COR-L47 (cell line): ENCODE data around the gene CEP131.
"Not testable (repeated sequence)": the region's sequence is repeated elsewhere in the genome, so short reads cannot be mapped to it uniquely, and the experiment has no call there.

Source experiments
- DNase-seq: peaks from one replicate; lab custom pipeline; 2025; lab: John Stamatoyannopoulos, UW

The CEP131 gene

GRCh38 chr17:81152288-81152828, 70.4 kb downstream of the CEP131 start:
- no peak for DNase-seq

DNA sequence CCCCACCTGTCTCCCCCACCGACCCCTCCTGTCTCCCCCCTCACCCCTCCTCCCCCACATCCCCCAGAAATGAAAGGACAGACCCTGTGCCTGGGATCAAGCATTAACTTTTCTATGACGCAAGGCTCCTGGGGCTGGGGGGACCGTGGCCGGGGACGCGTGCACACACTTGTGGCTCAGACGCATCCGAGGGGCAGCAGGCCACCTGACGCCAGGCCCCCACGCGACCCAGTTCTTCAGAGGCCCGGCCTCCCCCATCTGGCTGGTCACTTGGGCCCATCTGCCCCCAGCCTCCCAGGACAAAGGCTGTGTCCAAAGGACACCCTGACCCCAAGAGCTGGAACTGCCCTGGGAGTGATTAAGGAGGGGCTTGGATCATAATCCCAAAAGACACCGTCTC, 71.5 kb downstream of the CEP131 start:
- DNase-seq = no peak

DNA sequence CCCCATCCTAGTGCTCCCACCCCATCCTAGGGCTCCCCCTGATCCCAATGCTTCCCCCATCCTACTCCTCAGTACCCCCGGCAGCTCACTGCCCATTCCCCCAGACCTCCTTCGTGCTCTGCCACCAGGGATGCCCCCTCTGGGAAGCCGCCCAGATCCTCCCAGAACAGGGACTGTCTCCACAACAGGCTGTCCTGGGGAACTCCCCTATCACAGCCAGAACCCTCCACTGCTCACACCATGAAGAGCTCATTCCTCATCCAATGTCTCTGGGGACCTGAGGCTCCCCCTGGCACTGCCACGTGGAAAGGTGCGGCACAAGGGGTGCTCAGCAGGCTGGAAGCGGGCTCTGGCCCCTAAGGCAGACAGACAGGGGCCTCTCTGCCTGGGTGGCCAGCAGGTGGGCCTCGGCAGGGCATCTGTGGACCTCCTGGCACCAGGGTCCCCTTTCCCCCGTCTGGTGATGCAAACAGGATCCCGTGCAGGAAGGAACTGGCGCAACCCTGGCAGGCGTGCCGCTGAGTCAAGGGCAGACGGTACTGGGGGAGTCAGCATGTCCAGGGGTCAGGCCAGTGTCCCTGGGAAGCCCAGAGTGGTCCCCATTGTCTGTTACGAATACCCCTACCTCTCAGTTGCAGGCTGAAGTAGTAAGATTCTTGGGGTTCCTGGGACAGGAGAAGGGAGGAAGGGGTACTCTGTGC, 72.2 kb downstream of the CEP131 start:
- no peak for DNase-seq

DNA sequence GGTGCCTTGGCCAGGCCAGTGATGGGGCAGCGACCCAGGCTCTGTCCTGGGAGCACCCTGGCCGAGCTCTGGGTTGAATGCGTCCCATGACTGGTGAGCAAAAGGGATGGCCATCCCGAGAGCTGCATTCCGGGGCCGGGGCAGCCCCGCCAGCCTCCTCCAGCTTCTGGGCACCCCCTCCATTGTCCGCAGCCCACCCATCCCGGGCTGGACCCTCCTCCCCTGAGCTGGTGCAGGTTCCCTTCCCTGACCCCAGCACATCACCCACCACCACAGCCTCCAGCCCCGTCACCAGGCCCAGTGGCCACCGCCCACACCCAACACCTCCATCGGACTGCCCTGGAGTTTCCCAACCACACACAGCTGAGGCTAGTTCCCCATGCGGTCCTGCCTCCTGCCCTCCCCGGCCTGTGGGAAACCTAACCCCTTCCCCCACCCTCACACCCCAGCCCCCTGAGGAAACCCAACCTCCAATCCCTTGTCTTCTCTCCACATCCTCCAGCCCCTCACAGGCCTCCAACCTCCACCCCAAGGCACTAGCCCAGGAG, 73.7 kb downstream of the CEP131 start:
- no peak for DNase-seq

DNA sequence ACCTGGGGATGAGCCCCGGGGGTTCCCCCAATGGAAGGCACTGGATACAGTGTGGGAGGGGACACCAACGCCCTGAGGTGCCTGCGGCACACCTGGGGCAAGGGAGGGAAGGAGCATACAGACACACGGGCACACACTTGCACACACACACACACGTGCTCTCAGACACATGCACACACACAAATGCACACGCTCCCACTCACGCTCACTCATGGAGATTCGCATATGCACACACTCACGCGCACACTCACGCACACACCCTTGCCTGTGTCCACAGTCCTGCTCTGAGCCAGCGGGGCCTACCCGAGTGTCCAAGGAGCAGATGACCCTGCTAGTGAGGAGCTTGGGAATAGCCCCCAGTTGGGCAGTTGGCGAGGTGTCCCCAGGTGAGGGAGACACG, 74.2 kb downstream of the CEP131 start:
- DNase-seq = no peak

- no peak for DNase-seq
Measured at GRCh38 chr17:81147701-81148100, 75.1 kb downstream of the CEP131 start.

GRCh38 chr17:81146208-81146607, 76.6 kb downstream of the CEP131 start:
- DNase-seq = not testable (repeated sequence)

- no peak for DNase-seq
Measured at GRCh38 chr17:81144423-81144781, 78.4 kb downstream of the CEP131 start.

- no peak for DNase-seq
Measured at GRCh38 chr17:81143717-81144422, 78.9 kb downstream of the CEP131 start.

DNA sequence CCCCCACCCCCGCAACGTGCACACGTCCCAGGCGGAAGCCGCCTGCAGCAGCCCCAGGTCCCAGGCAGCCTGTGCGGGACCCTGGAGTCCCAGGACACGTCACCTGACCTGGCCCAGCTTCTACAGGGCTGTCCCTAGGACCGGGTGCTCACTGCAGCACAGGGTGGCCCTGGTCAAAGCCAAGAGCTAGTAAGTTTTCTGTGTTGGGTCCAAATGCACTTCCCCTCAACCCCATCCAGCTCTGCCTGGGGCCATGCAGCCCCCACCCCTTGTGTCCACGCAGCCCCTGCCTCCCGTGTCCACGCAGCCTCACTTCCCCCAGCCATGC, 79.6 kb downstream of the CEP131 start:
- no peak for DNase-seq

DNA sequence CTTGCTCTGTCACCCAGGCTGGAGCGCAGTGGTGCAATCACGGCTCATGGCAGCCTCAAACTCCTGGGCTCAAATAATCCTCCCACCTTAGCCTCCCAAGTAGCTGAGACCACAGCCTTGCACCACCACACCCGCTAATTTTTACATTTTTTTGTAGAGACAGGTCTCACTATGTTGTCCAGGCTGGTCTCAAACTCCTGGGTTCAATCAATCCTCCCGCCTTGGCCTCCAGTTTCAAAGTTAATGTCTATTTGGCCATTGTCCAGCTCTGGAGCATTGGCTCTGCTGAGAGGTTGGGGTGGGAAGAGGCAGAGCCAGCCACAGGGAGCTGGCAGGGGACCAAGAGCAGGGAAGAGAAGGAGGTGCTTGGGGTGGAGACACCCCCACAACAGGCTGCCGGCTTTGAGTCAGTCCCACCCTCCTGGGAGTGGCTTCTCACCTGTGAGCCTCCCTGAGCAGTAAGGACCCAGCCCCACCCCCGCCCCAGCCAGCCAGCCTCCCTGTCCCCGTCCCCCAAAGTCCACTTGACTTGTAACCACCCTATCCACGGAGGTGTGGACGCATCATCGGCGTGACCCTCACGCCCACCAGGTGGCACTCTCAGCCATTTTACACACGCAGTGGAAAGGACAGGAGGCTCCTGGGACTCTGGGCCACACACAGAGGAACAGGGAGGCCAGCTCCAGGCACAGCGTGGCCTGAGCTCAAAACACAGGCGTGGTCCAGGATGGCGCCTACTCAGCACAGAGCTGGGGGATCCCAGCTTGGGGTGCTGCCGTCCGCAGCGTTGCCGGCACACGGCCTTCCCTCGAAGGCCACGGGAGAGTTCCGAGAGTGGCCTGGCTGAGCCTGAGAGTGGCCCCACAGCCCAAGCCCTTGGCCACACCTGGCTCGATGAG, 80.2 kb downstream of the CEP131 start:
- DNase-seq = peak; percentile 87

DNA sequence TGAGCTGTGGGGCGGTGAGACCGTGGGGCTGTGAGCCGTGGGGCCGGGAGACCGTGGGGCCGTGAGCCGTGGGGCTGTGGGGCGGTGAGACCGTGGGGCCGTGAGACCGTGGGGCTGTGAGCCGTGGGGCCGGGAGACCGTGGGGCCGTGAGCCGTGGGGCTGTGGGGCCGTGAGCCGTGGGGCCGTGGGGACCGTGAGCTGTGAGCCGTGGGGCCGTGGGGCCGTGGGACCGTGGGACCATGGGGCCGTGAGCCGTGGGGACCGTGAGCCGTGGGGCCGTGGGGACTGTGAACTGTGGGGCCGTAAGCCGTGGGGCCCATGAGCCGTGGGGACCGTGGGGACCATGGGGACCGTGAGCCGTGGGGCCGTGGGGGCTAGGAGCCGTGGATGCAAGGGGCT, 82.1 kb downstream of the CEP131 start:
- DNase-seq = no peak

GRCh38 chr17:81140018-81140417, 82.7 kb downstream of the CEP131 start:
- DNase-seq = no peak
